C4-2B (cell line): ENCODE results near the gene UNC45A.
A peak's percentile ranks its signal among the peaks of the same experiment; 100 is the strongest.

ENCODE experiments used
- H3K27ac ChIP-seq: fragments of 450-650 bp; 2 replicates; pipeline ENCODE4 v1.5.1; 2017
- ZFX ChIP-seq: fragments of 450-650 bp; IDR thresholded peaks from 2 replicates; pipeline ENCODE4 v1.6.1; 2017
- TF ChIP-seq, protein P1 (sequence below): fragments of 450-650 bp; conservative IDR thresholded peaks from 2 replicates; pipeline ENCODE4 v1.5.1; 2017; ENCODE audit warnings: mild to moderate bottlenecking

UNC45A gene

DNA sequence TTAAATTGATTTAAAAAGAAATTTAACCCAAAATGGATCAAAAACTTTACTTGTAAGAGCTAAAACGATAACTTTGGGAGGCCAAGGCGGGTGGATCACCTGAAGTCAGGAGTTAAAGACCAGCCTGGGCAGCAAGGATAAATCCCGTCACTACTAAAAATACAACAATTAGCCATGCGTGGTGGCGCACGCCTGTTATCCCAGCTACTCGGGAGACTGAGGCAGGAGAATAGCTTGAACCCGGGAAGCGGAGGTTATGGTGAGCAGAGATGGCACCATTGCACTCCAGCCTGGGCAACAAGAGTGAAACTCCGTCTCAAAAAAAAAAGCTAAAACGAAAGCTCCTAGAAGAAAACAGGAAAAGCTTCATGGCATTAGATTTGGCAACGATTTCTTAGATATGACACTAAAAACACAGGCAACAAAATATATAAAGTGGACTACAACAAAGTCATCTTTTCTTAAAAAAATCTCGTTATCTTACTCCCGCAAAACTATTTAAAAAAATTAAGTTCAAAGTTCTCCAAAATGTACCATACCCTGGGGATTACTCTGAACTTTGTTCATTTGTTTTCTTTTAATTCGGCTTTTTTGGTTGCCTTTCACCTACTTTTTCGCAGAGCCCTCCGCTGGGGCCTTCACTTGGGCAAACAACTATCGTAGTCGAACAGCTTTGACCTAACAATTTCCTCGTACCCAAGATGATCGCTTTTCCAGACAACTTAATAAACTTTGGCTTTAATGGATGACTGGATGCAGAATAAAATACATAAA, 5.7 kb upstream of the UNC45A start:
- H3K27ac ChIP-seq = peak overlapping the region; percentile 87
- no peak; the same call in 1 of the 2 replicates for TF ChIP-seq ZFX
- TF ChIP-seq, protein P1, sequence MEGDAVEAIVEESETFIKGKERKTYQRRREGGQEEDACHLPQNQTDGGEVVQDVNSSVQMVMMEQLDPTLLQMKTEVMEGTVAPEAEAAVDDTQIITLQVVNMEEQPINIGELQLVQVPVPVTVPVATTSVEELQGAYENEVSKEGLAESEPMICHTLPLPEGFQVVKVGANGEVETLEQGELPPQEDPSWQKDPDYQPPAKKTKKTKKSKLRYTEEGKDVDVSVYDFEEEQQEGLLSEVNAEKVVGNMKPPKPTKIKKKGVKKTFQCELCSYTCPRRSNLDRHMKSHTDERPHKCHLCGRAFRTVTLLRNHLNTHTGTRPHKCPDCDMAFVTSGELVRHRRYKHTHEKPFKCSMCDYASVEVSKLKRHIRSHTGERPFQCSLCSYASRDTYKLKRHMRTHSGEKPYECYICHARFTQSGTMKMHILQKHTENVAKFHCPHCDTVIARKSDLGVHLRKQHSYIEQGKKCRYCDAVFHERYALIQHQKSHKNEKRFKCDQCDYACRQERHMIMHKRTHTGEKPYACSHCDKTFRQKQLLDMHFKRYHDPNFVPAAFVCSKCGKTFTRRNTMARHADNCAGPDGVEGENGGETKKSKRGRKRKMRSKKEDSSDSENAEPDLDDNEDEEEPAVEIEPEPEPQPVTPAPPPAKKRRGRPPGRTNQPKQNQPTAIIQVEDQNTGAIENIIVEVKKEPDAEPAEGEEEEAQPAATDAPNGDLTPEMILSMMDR = no peak

DNA sequence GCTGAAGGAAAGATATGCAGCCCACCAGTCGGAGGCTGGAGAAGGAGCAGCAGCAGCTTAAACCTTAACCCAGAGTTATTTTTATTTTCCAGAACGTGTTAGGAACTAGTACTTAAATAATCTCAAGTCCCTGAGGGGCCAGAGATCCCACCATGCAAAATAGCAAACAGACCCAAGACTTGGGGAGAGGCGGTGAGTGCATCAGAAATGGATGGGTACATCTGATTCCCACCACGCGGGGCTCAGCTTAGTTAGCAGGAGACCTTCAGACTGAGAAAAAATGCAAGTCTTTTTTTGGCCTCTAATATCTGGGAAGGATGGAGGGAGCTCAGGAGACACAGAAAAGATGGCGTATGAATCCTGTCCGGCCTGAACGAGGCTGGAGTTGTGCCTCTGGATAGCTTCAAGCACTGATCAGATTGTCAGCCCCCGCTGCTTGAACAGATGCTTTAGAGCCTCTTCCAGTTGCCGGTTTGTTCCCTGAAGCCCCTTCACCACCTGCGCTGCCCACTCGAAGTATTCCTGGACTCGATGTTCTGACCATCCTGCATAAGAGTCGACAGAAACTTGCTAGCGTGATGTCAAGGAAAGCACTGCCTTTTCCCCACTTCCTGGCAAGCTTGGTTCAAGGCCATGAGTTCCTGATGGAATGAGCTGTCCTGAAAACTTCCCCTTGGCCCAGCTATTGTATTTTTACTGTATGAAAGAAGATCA, 4.1 kb upstream of the UNC45A start:
- TF ChIP-seq, protein P1 = no peak
- no peak for TF ChIP-seq ZFX
- peak overlapping the region; percentile 87 for H3K27ac ChIP-seq

DNA sequence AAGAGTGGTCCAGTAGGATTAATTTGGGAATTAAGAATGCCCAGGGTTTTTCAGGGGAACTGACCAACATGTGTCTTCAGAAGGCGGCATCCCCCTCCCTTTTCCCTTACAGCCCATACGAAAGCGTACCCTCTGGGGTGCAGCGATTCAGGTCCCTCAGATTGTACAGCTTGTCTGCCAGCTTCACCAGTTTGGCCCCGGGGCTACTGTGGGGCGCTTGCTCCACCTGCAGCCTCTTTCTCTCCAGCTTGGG, 3.6 kb upstream of the UNC45A start:
- TF ChIP-seq, protein P1 = no peak
- TF ChIP-seq ZFX = no peak
- peak overlapping the region; percentile 87 for H3K27ac ChIP-seq

DNA sequence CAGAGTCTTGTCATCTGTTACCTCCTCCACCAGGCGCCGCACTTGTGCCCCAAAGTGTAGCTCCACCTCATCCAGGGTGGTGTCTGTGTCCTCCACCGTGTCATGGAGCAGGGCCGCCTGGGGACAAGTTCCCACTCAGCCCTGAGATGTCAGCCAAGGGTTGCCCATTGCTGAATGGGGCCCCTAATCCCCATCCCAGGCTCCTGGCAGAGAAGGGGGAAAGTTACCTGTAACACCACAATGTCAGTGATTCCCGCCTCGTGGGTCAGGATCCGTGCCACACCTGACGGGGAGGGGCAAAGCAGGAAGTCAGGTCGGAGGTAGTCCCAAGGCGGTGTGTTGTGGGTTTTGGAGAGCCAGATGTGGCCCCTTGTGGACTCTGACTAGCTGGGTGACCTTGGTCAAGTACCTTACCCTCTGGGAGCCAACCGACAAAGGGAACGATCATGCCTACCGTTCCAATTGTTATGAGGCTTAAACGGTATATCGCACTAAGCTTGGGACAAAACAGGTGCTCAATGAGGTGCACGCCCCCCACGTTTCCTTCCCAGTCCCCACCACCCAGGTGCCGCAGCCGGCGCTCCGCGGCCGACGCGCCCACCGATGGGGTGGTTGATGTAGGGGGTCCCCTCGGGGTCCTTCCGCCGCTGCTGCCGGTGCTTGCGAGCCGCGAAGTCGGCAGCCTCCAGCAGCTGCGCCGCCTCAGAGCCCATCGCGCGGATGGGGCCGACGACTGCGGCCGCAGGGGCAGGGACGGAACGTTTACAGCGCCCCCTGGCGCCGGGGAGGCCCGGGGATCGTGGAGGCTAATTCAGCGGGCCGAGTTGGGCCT, 3.0 kb upstream of the UNC45A start, which contains the start of gene HDDC3:
HDDC3 (minus strand) TSS at position 722 of the 832 bp plus-strand sequence; CDS start at position 713, 9 bp downstream.
- peak; percentile 48 for TF ChIP-seq ZFX
- TF ChIP-seq, protein P1 = peak; percentile 97
- peak within 1 kb of the TSS; percentile 87 for H3K27ac ChIP-seq

DNA sequence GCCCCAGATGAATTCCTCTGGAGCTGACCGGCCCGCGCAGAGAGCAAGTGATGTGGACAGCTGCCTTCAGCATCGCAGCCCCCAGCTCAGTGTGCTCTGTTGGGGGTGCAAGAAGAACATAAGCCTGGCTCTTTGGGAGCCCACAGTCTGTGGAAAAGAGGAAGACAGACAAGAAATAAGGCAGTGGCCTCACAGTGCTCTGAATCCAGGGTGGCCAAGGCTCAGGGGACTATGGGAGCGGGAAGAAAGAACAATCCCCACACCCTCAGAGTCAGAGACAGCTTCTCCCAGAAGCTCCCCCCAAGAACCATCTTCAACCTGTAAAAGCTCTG, 2.5 kb upstream of the UNC45A start:
- no peak; the same call in 1 of the 2 replicates for TF ChIP-seq ZFX
- TF ChIP-seq, protein P1 = peak; percentile 54
- peak overlapping the region; percentile 87 for H3K27ac ChIP-seq

DNA sequence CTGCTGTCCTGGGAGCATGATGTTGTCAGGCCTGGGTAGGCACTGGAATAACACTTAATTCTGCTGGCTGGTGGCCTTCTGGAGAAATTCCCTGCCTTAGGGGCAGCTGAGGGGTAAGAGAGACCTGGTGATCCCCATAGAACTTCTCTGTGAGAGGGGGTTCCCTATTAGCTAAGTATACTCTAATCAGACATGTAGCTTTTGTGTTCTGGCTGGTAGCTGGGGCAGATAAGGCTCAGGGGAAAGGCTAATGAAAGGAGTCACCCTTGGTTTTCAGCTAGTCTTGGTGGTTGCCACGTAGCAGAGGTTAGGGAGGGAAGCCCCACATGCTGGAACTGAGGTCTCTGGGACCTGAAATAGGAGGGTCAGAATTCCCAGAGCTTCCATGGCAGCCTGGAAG, 1.8 kb upstream of the UNC45A start:
- no peak overlapping the region for H3K27ac ChIP-seq

More for the DNA sequence above, 1.8 kb upstream of the UNC45A start:
- no peak for TF ChIP-seq ZFX
- TF ChIP-seq, protein P1 = no peak
